ENCODE measurements around the gene RSL1D1.
A peak's percentile ranks its signal among the peaks of the same experiment; 100 is the strongest.
"Not testable (repeated sequence)": the region's sequence is repeated elsewhere in the genome, so short reads cannot be mapped to it uniquely, and the experiment has no call there.

RSL1D1 gene

DNA sequence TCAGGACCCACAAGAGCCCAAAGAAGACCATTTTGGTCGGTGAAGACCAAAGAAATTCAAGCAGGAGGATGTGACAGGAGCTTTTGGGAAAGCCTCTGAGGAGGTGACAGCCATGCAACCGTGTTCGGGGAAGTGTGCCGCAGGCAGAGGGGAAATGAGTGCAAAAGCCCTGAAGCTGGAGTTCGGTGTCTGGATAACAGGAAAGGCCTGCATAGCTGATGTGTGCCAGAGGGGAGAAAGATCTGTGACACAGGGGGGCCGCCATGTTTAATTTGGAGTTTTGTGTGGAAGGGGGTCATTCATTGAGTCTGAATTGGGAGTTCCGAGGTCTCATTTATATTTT lies 53.4 kb downstream of the RSL1D1 start:
- DNase-seq (ENCODE audit: low spot score), result no peak

DNA sequence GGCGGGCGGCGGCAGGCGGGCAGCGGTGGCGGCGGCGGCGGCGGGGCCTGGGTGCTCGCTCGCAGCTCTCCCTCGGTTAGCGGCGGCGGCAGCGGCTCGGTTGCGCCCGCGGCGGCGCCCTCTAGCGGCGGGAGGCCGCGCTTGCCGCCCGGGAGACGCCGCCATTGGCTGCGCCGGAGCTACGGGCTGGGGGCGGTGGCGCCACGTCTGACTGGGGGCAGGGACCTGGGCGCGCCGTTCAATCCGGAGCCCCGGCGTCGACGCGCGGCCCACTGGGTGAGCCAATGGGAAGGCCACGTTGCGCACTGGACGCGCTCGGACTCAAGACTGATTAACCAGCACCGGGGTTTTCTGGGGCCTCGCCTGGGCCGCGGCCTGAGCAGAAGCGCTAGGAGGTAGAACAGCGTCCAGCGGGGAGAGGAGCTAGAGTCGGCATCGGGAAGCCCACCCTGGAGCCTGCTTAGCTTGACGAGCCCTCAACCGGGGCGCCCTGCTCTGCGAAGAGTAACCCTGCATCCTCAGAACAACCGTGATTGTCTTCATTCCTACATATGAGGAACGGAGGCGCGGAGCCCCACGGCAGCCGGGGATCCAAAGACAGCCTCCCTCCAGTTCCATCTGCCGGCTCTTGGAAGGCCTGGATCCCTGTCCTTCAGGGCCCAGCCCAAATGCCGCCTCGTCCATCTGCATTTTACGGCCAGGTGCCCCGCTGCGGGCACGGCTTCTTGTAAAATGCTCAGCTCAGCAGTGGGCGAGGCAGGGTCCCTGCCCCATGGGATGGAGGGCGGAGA lies 54.0 kb downstream of the RSL1D1 start, which contains the start of gene ZC3H7A:
Gene ZC3H7A, minus strand, starts transcription at position 93 of the 791 bp plus-strand sequence. CDS start 14,904 bp downstream, outside the sequence.
- DNase-seq (ENCODE audit: low spot score), result peak; percentile 97

DNA sequence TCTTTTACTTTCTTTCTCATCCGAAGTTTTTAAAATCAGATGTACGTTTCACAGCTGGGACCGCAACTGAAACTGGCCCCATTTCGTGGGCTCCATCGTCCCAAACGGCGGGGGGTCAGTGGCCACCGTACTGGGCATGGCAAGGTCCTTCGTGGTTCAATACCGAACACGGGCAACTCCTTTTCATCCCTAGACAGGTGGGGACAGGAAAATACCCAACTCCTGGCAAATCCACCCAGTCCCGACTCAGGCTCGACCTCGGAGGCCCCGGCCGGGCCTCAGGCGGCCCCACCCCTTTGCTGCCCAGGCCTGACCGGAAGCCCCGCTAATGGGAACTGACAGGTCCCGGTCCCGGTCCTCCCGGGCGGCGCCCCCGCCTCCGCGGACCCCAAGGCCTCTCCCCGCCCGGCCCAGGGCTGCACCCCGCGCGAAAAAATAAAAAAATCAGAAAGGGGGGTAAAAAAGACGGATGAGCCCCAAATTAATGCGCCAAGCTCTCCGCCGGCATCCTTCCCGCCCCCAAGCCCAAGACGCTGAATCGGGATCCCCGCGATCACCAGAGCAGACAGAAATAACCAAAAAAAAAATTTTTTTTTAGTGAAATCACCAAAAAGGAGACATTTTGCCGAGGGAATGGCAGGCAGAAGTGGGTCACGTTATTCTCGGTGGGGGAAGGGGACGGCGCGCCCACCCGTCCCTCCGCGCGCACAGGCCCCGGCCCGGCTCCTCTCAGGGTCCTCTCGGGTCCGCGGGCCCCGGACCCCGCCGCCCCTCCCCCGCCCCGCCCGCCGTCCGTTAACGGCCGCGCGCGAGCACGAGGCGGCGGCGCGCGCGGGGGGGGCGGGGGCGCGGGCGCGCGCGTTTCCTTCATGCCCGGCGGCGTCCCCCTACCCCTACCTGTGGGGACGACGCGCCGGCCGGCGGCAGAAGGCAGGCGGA lies 54.8 kb downstream of the RSL1D1 start:
- DNase-seq (ENCODE audit: low spot score), result peak; percentile 56

DNA sequence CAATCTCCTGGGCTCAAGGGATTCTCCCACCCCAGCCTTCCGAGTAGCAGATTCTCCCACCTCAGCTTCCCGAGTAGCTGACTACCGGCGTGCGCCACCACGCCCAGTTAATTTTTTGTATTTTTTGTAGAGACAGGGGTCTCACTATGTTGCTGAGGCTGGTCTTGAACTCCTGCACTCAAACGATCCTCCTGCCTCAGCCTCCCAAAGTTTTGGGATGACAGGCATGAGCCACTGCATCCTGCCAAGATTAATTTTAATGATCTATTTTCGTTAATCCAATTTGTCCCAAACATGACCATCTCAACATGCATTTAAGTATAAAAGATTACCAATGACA lies 55.5 kb downstream of the RSL1D1 start:
- DNase-seq (ENCODE audit: low spot score), result no peak

DNA sequence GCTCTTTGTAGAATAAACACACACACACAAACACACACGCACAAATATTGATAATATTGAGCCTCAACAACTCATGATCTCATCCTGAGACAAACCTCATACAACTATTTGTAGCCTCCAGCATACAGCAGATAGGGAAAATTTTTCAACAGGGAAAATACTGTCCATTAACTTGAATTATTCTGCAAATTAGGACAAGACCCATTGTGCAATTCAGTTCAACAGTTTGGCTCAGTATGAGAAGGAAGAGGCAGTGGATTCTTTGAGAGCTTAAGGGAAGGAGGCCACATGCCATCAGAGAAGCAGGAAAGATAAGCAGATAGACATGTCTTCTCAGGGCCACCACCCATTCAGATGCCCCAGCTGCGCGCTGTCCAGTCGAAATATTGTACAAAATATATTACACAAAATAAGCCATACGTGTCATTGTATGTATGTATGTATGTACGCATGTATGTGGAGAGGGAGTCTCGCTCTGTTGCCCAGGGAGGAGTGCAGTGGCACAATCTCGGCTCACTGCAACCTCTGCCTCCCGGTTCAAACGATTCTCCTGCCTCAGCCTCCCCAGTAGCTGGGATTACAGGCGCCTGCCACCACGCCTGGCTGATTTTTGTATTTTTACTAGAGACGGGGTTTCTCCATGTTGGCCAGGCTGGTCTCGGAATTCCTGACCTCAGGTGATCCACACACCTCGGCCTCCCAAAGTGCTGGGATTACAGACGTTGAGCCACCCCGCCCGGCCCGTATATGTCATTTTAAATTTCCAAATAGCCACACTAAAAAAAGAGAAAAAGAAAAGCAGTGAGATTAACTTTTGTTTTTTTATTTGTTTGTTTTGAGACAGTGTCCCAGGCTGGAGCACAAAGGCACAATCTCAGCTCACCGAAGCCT lies 56.1 kb downstream of the RSL1D1 start:
- DNase-seq (ENCODE audit: low spot score), result peak; percentile 29

DNA sequence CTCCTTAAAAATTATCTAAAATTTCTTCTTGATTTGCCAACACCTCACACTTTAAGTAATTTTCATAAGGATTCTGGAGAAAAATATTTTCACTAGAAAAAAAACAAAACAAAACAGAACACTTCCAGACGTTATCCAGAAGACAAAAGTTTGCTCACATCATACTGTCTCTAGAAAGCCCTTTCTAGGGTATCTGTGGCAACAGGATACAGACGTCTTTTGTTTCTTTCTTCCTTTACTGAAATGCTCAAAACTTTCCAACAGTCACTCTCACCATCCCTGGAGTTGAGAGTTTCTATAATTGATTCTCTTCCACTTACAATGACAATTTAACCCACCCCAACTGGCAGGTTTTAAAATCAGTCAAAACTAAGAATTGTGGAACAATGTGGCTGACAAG lies 56.9 kb downstream of the RSL1D1 start:
- DNase-seq (ENCODE audit: low spot score), result no peak

DNA sequence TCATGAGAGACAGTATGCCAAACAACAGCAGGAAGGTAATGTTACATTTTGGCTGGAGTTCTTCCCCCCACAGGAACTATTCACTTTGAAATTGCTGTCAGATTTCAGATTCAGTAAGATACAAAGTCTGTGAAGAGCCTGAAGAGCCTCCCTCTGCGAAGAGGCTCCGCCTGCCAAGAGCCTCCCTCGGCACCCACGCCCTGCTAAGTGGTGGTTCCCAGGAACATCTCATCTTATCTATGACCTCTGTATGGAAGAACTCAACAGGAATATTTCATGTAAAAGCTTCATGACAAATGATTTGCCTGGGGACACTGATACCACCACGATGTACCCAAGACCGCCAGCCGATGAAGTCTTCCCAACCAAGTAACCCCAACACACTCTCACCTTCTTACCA lies 57.5 kb downstream of the RSL1D1 start:
- no peak for DNase-seq (ENCODE audit: low spot score)

DNA sequence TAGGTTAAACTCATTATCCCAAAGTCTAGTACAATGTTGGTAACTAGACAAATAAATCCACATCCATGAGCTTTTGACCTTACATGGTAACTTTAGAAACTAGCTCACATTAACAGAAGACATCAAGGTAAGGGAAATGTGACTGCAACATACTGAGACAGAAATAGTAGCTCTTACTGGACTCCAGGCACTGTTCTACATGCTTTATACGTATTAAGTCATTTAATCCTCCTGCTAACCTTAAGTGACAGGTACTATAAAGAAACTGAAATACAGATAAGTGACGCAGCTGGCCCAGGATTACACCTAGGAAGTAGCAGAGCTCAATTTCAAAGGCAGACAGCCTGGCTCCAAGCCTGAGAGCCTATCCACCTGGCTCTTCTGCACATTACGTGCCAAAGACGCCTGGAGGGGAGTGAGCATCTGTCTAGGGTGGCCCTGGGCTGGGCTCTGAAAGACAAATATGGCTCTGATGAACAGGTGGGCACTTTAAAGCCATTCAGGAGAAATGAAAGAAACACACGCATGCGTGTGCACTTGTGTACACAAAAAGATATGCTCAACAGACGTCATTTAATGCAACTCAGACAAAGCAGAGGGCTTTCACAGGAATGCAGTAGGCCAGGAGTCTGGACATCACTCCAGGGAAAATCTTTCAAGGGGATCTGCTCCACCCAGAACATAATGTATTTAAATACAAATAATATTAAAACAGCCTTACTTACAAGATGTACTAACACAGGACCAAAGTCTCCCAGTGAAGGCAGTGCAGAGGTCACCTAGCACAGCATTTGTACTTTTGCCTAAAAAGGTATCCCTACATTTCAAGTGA lies 58.7 kb downstream of the RSL1D1 start:
- no peak for DNase-seq (ENCODE audit: low spot score)

DNA sequence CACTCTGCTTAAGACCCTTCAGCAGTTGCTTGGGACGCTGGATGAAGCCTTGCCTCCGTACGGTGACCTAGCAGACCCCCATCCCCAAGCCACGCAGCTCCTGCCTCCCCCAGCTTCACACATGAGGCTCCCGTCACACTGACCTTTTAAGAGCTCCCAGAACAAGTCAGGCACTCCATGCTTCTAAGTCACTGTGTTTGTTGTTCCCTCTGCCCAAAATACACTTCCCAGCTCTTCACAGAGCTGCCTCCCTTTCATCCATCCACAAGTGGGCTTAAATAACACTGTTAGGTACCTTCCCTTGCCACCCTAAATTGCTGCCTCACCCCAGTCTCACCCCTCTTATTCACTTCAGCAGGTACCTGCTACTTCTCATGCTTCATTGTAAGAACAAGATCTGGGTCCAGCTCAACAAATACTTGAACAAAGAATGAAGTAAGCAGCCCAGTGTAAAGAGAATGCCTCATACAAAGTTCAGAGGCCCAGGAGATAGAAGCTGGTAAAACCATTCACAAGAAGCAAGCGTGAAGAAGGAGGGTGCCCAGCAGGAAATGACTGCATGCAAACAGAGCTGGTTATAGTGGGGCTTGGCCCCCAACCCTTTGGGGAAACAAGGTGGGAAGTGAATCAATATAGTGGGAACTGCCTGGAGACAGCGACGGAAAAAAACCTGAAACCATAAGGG lies 60.1 kb downstream of the RSL1D1 start:
- DNase-seq (ENCODE audit: low spot score), result no peak

DNA sequence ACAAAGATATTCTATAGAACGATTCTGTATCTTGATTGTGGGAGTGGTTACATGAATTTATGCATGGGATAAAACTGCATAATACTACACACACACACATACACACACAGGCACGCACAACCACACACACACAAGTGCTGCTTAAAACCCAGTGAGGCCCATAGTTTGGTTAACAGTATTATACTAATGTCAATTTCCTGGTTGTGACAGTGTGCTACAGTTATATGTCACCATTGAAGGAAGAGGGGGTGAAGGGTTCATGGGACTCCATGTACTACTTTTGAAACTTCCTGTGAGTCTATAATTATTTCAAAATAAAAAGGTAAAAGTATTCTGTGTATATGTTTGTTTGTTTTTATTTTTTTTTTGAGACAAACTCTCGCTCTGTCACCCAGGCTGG lies 62.4 kb downstream of the RSL1D1 start:
- no peak for DNase-seq (ENCODE audit: low spot score)

DNA sequence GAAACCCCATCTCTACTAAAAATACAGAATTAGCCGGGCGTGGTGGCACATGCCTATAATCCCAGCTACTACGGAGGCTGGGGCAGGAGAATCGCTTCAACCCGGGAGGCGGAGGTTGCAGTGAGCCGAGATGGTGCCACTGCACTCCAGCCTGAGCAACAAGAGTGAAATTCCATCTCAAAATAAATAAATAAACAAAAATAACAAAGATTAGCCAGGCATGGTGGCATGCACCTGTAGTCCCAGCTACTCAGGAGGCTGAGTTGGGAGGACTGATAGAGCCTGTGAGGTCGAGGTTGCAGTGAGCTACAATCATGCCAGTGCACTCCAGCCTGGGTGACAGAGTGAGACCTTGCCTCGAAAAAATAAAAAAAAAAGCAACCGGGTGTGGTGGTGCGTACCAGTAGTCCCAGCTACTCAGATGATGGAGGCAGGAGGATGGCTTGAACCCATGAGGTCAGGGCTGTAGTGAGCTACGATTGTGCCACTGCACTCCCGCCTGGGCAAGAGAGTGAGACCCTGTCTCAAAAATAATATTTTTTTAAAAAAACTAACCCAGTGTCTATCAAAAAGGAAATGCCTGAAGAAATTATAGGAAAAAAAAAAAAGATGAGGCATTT lies 66.3 kb downstream of the RSL1D1 start:
- not testable (repeated sequence) for DNase-seq (ENCODE audit: low spot score)

DNA sequence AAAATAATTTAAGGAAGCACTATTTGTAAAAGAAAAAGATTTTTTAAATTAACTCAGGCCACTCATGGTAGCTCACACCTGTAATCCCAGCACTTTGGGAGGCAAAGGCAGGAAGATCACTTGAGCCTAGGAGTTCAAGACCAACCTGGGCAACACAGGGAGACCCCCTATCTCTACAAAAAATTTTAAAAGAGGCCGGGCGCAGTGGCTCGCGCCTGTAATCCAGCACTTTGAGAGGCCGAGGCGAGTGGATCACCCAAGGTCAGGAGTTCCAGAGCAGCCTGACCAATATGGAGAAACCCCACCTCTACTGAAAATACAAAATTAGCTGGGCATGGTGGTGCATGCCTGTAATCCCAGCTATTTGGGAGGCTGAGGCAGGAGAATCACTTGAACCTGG lies 67.0 kb downstream of the RSL1D1 start:
- not testable (repeated sequence) for DNase-seq (ENCODE audit: low spot score)

DNA sequence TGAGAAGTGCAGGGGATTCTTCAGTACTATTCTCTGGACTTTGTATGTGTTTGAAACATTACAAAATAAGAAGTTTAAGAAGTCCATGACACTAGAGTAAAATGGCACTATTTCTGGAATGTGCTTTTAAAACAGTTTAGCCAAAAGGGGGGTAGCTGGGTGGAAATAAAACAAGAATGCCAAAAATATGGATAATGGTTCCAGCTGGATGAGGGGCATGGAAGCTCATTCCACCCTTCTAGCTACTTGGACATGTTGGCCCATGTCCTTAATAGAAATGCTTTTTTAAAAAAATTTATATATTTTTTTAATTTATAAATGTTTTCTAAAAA lies 67.3 kb downstream of the RSL1D1 start:
- DNase-seq (ENCODE audit: low spot score), result peak; percentile 27

Measured in AG08395 (cell line).